GM19328 (cell line): Measurements from ENCODE around the gene FNBP1.

Experiments
- ATAC-seq: cut with Tn5 transposase; IDR thresholded peaks from one replicate; pipeline ENCODE4 v1.9.1; 2021; ENCODE audit warnings: mild to moderate bottlenecking, moderate library complexity; ENCODE audit not compliant: unreplicated experiment

Gene FNBP1

GRCh38 chr9:130049431-130050210 is 6.6 kb upstream of the FNBP1 start:
- ATAC-seq: no peak

DNA sequence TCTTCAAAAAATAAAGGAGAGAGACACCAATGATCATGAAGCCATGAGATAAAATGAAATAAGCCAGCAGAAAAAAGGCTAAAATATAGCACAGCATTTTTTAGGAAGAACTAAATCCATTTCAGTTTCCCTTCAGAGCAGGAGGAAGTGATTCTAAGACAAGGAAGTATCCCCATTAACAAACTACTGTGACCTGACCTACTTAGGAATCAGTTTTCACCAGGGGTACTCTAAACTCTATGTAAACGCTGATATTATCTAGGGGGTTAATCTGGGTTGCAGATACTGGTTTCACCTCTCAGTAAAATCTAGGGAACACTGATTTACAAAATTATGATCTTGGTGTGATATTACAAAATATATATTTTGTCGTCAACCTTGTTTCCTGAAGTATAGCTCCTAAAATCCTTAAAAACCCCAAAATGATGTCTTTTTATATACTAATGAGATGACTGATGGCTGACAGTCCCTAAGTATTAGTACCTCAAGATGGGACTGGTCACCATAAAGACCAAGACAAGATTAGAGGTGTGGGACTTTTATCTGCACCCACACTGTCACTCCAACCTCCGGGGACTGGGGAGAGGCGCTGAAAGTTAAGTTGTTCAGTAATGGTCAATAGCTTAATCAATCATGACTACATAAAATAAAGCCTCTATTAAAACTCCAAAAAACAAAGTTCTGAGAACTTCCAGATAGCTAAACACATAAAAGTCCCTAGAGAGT is 2.9 kb upstream of the FNBP1 start:
- ATAC-seq: no peak

DNA sequence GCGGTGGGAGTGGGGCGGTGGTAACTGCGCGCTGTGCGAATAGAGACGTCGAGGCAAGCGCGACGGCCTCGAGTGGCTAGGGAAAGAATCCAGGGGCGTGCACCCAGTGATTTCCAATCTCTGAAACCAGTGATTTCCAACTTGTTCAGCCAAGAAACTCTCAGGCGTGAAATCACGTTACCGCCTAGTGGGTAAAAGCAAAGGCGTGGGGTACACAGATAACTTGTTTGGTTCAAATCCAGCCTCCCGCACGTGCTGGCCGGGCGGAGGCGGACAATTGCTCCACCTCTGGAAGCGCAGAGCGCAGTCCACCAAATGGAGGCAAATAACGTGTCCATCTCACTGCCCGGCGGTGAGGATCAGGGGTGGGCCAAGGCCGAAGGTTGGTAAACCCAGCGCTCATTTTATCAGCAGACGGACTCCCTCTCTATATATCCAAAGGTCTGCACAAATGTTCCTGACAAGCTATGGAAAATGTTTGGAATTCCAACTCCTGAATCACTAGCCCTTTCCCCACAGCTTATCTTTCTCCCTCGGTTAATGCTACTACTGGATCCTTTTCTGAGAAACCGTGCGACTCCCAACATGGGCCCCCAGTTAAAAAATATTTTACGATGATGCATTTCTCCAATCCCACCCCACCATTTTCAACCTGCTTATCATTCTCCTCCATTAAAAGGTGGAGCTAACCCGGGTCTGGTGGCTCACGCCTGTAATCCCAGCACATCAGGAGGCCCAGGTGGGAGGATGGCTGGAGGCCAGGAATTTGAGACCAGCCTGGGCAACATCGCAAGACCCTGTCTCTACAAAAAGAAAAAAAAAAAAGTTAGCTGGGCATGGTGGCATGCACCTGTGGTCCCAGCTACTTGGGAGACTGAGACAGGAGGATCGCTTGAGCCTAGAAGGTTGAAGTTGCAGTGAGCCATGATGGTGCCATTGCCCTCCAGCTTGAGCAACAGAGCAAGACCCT is 950 bp upstream of the FNBP1 start:
- ATAC-seq: no peak

DNA sequence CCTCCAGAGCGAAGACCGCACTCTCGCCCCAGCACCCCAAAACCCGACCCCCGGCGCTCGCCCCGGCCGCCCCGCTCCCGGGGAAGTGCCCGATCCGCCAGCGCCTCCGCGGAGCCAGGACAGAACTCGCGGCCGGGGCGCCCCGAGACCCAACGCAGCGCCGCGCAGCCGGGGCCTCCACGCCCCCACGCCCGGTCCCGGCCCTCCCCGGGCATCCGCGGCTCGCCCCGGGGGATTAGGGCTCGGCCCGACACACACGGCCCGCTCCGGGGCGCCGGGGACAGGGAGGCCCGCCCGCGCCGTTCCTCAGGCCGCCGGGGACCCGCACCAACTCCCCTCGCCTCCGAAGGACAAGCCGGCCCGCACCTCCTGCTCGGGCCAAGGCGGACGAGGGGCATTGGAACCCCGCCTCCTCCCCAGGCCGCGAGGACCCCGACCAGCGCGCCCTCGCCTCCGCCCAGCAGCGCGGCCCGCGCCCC is 544 bp downstream of the FNBP1 start:
- no peak for ATAC-seq

DNA sequence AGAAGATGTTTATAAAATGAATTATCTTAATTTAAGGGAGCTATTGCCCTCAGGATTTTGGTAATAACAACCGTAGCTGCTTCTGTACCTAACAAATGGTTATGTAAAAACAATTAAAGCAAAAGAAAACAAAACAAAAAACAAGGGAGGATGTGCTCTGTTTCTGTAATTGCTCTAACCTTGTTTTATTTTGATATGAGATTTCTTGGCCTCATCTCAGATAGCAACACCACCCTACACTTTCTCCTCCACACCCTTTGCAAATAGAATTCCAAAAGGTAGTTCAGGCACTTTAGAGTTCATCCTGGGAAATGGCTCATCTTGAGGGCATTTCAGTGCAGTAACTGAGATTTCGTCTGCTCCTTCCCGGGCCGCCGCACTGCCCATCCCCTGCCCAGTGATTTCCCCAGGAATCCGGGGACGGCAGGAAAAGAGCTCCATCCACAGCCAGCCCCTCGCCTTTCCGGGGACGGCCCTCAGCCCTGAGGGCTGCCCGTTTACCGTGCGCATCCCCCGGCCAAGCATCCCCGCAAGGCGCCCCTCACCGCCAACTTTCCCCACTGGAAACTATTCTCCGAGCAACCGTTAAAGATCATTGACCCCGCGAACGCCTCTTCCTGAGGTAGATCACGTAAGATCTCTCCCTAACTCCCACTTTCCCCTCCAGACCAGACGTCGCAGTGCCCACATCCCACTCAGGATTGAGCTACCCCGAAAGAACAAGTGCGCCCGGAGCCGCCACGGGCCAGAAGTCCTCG is 1.2 kb downstream of the FNBP1 start:
- no peak for ATAC-seq

DNA sequence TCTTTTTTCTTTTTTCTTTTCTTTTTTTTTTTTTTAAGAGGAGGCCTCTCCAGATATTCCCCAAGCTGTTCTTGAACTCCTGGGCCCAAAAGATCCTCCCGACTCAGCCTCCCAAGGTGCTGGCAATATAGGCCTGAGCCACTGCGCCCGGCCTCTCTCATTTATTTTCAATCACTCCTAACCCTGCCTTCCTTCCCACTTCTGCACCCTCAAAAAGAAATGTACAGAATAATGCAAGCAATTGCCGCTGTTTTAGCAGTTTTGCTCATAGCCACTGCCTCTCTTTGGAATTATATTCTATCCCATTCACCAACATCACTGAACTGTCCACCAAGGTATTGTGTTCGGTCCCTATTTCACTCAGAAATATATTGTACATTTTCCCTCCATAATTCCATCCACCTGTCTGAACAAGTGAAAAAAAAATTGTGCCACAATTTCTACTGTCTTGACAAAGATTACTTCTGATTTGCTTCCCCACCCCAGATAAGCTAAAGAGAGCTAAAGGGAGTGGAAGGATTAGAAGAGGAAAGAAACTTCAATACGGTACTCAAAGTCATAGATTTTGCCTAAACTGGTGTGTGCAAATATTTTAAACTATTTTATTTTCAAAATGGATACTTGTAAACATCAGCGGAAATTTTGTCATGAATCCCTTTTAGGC is 1.9 kb downstream of the FNBP1 start:
- ATAC-seq: no peak

DNA sequence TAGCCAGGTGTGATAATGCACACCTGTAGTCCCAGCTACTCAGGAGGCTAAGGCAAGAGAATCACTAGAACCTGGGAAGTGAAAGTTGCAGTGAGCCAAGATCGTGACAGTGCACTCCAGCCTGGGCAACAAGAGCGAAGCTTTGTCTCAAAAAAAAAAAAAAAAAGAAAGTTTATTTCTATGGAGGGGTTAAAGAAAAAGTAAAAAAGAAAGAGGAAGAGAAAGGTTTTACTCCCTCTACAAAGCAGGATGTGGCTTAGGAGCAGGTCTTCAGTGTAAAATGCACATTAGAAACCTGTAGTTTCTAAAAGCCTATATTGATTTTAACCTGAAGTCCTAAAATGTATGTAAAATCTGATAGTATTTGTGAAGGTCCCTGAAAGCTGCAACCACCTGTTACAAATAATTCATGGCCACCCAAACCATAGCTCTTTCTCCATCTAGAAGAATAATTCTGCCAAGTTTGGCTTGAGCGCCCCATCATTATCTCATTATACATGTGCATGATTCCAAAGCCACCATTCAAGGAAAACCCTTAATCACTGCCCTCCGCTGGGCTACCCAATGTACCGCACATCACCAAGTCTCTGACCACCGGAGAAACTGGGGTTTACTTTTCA is 3.4 kb downstream of the FNBP1 start:
- no peak for ATAC-seq

- ATAC-seq: no peak
Measured at GRCh38 chr9:130036099-130036498, 6.9 kb downstream of the FNBP1 start.

DNA sequence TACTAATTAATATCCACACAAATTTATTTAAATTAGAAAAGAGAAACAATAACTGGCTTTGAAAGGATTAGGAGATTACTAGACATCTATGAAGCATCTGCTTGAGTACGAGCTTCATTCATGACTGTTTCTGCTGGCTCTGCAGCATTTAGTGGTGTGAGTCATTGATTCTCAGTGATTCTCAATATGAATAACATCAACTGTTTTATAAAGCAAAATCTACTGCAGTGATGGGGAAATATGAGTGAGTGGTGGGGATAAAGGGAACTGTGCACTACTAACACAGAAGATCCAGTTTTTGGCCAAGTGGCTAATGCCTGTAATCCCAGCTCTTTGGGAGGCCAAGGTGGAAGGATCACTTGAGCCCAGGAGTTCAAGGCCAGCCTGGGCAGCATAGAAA is 8.4 kb downstream of the FNBP1 start:
- ATAC-seq: no peak

DNA sequence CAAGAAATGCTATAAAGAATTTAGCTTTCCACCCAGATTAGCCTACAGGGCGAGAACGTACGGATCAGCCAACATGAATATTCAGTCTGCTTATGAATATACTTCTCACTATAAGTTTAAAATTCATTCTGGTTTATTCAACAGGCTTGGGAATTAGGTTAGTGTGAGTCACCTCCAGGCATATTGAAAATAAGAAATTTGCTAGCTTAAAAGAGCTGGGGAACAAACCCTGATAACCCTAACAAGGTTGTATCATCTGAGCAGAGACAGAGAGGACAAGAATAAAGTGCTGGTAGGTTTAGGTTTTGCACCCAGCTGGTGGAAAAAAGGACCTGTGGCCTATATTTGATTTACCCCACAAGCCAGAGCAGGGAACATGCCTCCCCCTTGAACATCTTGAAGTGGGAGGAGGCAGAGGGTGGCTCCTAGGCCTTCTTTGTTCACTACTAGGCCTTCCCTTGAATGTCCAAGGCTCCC is 12.3 kb downstream of the FNBP1 start:
- no peak for ATAC-seq

GRCh38 chr9:130029223-130029973 is 13.6 kb downstream of the FNBP1 start:
- no peak for ATAC-seq

DNA sequence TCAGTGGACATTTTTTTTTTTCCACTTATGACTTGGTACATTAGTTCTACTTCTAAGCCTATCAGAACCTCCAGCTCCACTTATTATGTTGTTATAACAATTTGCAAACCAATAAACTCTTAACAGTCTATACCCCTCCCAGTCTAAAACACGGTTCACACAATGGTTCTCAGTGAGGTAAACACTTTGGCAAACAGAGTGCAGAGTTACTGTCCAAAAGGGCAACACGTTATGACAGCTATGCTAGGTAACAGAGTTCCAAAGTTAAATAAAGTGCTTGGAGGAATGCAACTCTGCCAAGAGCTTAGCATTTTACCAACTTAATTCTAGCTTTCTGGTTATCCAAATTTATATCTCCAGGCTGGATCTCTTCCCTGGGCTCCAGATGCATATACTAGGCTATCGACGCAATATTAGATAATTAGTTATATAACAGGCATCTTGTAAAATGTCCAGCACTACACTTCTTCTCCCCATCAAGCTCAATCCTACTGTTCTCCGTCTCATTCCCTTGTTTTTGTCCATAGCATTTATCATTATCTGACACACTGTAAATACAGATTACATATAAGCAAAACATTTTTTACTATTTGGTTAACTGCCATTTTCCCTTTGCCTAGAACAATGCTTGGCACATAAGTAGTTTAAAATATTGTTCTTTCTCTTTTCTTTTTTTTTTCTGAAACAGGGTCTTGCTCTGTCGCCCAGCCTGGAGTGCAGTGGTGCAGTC is 14.3 kb downstream of the FNBP1 start:
- ATAC-seq: no peak

DNA sequence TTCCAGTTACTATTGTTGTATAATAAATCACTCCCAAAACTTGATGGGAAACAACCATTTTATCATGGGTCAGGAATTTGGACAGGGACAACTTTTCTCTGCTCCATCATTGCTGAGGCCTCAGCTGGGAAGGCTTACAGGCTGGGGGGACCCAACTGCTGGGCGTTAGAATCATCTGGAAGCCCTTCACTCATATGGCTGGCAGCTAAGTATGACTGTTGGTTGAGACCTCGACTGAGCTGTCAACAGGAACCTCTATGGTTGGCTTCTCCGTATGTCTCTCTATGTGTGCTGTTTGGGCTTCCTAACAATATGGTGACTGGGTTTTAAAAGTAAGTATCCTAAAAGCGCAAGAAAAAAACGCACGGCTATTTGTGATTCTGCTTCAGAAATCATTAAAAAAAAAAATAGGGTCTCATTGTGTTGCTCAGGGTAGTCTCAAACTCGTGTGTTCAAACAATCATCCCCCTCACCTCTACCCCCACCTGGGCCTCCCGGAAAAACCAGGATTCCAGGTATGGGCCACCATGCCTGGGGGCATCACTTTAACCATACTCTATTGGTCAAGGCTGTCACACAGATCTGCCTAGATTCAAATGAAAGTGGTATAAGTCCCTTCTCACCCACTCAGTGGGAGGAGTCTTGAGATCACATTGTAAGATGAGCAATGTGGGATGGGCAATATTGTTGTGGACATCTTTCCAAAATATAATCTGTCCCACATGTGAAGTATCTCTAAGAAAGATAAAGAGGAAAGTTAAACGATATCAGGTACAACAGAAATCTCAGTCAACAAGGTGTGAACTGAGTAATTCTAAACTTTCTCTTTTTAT is 15.2 kb downstream of the FNBP1 start:
- no peak for ATAC-seq

DNA sequence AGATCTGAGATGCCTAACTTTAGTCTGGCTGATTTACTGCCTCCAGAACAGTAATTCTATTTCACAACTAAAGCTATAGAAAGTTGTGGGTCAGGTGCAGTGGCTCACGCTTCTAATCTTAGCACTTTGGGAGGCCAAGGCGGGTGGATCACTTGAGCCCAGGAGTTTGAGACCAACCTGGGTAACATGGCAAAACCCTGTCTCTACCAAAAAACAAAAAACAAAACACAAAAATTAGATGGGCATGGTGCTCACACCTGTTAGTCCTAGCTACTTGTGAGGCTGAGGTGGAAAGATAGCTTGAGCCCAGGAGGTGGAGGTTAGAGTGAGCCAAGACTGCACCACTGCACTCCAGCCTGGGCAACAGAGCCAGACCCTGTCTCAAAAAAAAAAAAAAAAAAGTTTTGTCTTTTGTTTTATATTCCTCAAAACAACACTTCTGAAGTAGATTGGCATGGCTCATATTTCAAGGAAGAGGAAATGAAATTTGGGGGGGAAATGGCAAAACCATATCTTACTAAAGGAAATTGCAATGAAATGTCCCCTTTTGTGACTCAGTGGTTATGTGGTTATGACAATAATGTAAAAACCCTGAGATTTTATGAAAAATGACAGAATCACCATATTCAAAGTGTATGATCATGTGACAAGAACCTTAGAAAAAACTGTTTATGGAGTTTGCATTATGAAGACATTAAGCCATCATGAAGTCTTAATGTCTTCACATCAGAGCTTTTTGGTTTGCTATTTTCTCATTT is 16.2 kb downstream of the FNBP1 start:
- no peak for ATAC-seq

GRCh38 chr9:130024597-130024994 is 18.4 kb downstream of the FNBP1 start:
- no peak for ATAC-seq

DNA sequence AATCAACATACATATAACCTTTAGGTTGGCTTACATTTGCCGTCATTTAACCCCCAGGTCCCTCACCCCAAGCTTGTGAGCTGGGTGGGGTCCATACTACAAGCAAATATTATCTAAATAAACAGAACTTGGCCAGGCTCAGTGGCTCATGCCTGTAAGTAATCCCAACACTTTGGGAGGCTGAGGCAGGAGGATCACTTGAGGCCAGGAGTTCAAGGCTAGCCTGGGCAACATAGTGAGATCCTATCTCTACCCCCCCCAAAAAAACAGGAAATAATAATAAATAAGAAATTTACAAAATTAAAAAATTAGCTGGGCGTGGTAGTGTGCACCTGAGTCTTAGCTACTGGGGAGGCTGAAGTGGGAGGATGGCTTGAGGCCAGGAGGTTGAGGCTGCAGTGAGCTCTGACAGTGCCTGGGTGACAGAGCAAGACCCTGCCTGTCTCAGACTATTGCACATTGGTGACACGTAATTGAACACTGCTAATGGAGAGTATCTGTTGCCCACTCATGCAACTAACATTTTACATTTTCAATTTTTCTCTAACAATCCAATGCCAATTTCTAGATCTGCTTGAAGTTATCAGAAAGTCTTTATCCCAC is 18.9 kb downstream of the FNBP1 start:
- ATAC-seq: no peak
